Measurements from ENCODE around the gene WDR86.

- TF ChIP-seq POLR2A (IDR thresholded peaks at IDR 0.05; ENCODE audit: low read length) (no peak), CTCF (IDR thresholded peaks at IDR 0.05) (no peak), EP300 (IDR thresholded peaks at IDR 0.05) (no peak), CHD2 (IDR thresholded peaks at IDR 0.05; ENCODE audit: low read length, partially characterized antibody) (no peak), RAD21 (conservative IDR thresholded peaks at IDR 0.05 in 1 of 2, IDR thresholded peaks at IDR 0.05 in 1 of 2) (no peak), KDM5A (IDR thresholded peaks at IDR 0.05) (no peak), USF2 (IDR thresholded peaks at IDR 0.05) (no peak), PHF8 (IDR thresholded peaks at IDR 0.05; ENCODE audit: borderline replicate concordance, low read depth) (no peak), REST (IDR thresholded peaks at IDR 0.05) (no peak), KDM1A (IDR thresholded peaks at IDR 0.05; ENCODE audit: low read depth) (no peak), ELK1 (IDR thresholded peaks at IDR 0.05; ENCODE audit: low read depth, low read length) (no peak), JUN (IDR thresholded peaks at IDR 0.05) (no peak)
These were observed 6.1 kb downstream of the WDR86 start for GRCh38 chr7:151403764-151404163.

Data from A549 (cell line).